HG03280 (cell line): ENCODE data around the gene TBC1D32.
"Not testable (repeated sequence)": the region's sequence is repeated elsewhere in the genome, so short reads cannot be mapped to it uniquely, and the experiment has no call there.

Experiments
- ATAC-seq: cut with Tn5 transposase; IDR thresholded peaks from one replicate; pipeline ENCODE4 v1.9.1; 2021; ENCODE audit warnings: mild to moderate bottlenecking, moderate library complexity; ENCODE audit not compliant: unreplicated experiment

The TBC1D32 gene

GRCh38 chr6:121222656-121223055 is 111.6 kb downstream of the TBC1D32 start:
- ATAC-seq: no peak

GRCh38 chr6:121216928-121217327 is 117.4 kb downstream of the TBC1D32 start:
- no peak for ATAC-seq

GRCh38 chr6:121213341-121213740 is 120.9 kb downstream of the TBC1D32 start:
- ATAC-seq: not testable (repeated sequence)

- no peak for ATAC-seq
Observed at GRCh38 chr6:121210943-121211342, 123.3 kb downstream of the TBC1D32 start.

GRCh38 chr6:121205569-121205968 is 128.7 kb downstream of the TBC1D32 start:
- ATAC-seq: no peak

GRCh38 chr6:121201105-121201504 is 133.2 kb downstream of the TBC1D32 start:
- no peak for ATAC-seq

- ATAC-seq: not testable (repeated sequence)
Observed at GRCh38 chr6:121196042-121196441, 138.2 kb downstream of the TBC1D32 start.

GRCh38 chr6:121190122-121190521 is 144.2 kb downstream of the TBC1D32 start:
- no peak for ATAC-seq

- ATAC-seq: no peak
Observed at GRCh38 chr6:121188356-121188755, 145.9 kb downstream of the TBC1D32 start.

GRCh38 chr6:121187833-121188200 is 146.5 kb downstream of the TBC1D32 start:
- ATAC-seq: no peak

GRCh38 chr6:121187200-121187832 is 147.0 kb downstream of the TBC1D32 start:
- ATAC-seq: no peak

GRCh38 chr6:121183742-121184141 is 150.5 kb downstream of the TBC1D32 start:
- no peak for ATAC-seq

GRCh38 chr6:121175827-121176226 is 158.5 kb downstream of the TBC1D32 start:
- no peak for ATAC-seq

GRCh38 chr6:121172451-121172850 is 161.8 kb downstream of the TBC1D32 start:
- not testable (repeated sequence) for ATAC-seq

- no peak for ATAC-seq
Observed at GRCh38 chr6:121171879-121172278, 162.4 kb downstream of the TBC1D32 start.

- no peak for ATAC-seq
Observed at GRCh38 chr6:121161886-121162285, 172.4 kb downstream of the TBC1D32 start.

GRCh38 chr6:121160276-121160675 is 174.0 kb downstream of the TBC1D32 start:
- no peak for ATAC-seq

GRCh38 chr6:121158891-121159290 is 175.4 kb downstream of the TBC1D32 start:
- no peak for ATAC-seq

- ATAC-seq: no peak
Observed at GRCh38 chr6:121158438-121158837, 175.8 kb downstream of the TBC1D32 start.

GRCh38 chr6:121157906-121158305 is 176.4 kb downstream of the TBC1D32 start:
- ATAC-seq: no peak

- no peak for ATAC-seq
Observed at GRCh38 chr6:121143476-121143875, 190.8 kb downstream of the TBC1D32 start.

GRCh38 chr6:121142093-121142492 is 192.2 kb downstream of the TBC1D32 start:
- no peak for ATAC-seq

GRCh38 chr6:121135425-121135824 is 198.9 kb downstream of the TBC1D32 start:
- no peak for ATAC-seq
